ENCODE results near the gene LAMA2. TPM values are rescaled to one million over a fixed set of nuclear protein-coding genes. Genes with fewer than 3 reads are reported as not detected.
A peak's percentile ranks its signal among the peaks of the same experiment; 100 is the strongest.

LAMA2 gene
- total and polyA plus RNA-seq, 2 donors (not counting 3 experiments of a cell fraction or from before 2014, with no cell fraction given): 0.51 to 0.75 TPM

- Histone ChIP-seq H3K4me1 (ENCODE audit: control insufficient read depth, extremely low read depth, insufficient read depth, low read length) (peaks cover 34% of the 10 kb centered on the region), H3K36me3 (ENCODE audit: control insufficient read depth in 2 of 2, extremely low read depth in 1 of 2, insufficient read depth in 2 of 2, low read length in 2 of 2) (no peaks in the 10 kb centered on the region), H3K9ac (replicated peaks; ENCODE audit: extremely low read depth, insufficient read depth, low read length) (peak overlapping the region; percentile 17), H3K9me3 (replicated peaks; ENCODE audit: control insufficient read depth, insufficient read depth, low read length) (no peaks in the 10 kb centered on the region), H3K27me3 (ENCODE audit: control insufficient read depth in 2 of 2, insufficient read depth in 2 of 2, low read length in 2 of 2) (no peaks in the 10 kb centered on the region), H2AFZ (ENCODE audit: low read depth, low read length) (peak overlapping the region; percentile 1), H3K9me1 (replicated peaks; ENCODE audit: control insufficient read depth, extremely low read depth, insufficient read depth, low read length) (no peaks in the 10 kb centered on the region), H3K4me3 (replicated peaks in 1 of 3; ENCODE audit: insufficient read depth in 1 of 3, low read depth in 1 of 3, low read length in 3 of 3) (no peak overlapping the region), H3K27ac (ENCODE audit: insufficient read depth, low read depth, low read length) (peak overlapping the region; percentile 65), H4K20me1 (replicated peaks; ENCODE audit: control insufficient read depth, extremely low read depth, insufficient read depth, low read length) (no peaks in the 10 kb centered on the region), H3K79me2 (ENCODE audit: control insufficient read depth, insufficient read depth, low read length) (no peaks in the 10 kb centered on the region), H3K4me2 (ENCODE audit: insufficient read depth, low read length) (peak overlapping the region; percentile 63)
- TF ChIP-seq GATA2 (IDR thresholded peaks at IDR 0.05; ENCODE audit: insufficient read depth, insufficient read length, low read depth, low read length): peak; percentile 70
- peak; percentile 41 for TF ChIP-seq POLR2AphosphoS5 (IDR thresholded peaks at IDR 0.05; ENCODE audit: insufficient read depth, low read depth, low read length)
- TF ChIP-seq FOS (IDR thresholded peaks at IDR 0.05; ENCODE audit: borderline replicate concordance, insufficient read depth, low read length): peak; percentile 80
- TF ChIP-seq POLR2A (IDR thresholded peaks at IDR 0.05; ENCODE audit: low read depth, low read length): no peak
- TF ChIP-seq CTCF (IDR thresholded peaks at IDR 0.05; ENCODE audit: extremely low read depth in 1 of 2, insufficient read depth in 1 of 2, low read depth in 1 of 2, low read length in 2 of 2): peak; percentile 32 to 35
- TF ChIP-seq, protein P1, sequence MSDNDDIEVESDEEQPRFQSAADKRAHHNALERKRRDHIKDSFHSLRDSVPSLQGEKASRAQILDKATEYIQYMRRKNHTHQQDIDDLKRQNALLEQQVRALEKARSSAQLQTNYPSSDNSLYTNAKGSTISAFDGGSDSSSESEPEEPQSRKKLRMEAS (IDR thresholded peaks at IDR 0.05; ENCODE audit: insufficient read depth, insufficient read length): no peak
- no peak for TF ChIP-seq MYC (IDR thresholded peaks at IDR 0.05; ENCODE audit: low read depth, low read length)
- no peak for TF ChIP-seq EZH2 (IDR thresholded peaks at IDR 0.05; ENCODE audit: borderline replicate concordance, low read depth, low read length, severe bottlenecking)
- peak; percentile 78 for TF ChIP-seq JUN (IDR thresholded peaks at IDR 0.05; ENCODE audit: borderline replicate concordance, insufficient read depth, insufficient read length, low read depth)
- TSS peak; percentile 10 for BruUV-seq (replicated peaks)
- DNase-seq (ENCODE audit: low read depth, low spot score) (peak; percentile 61), FAIRE-seq (peak; percentile 93)
- intact Hi-C loops (cut with micrococcal nuclease): loop anchor here (2.0 kb wide), 1 partner anchor 520 kb away; no protein-coding TSS in a partner anchor
- dilution Hi-C loops (cut with MboI; ENCODE audit: extremely low pct_ligation_motif_present, low sequenced_read_pairs): no loop called here
- ChIA-PET POLR2A (no interaction called here), CTCF (interaction anchor here (0.7 to 3.2 kb wide), 18 partner anchors 10 to 520 kb away, joined by 3 to 19 read pairs (median 4); no protein-coding TSS in a partner anchor)
Measured at GRCh38 chr6:129500958-129501739, 618.2 kb downstream of the LAMA2 start.

Measured in endothelial cell of umbilical vein (primary cell).